ENCODE data around the gene ZNF324.
A peak's percentile ranks its signal among the peaks of the same experiment; 100 is the strongest.
"Not testable (repeated sequence)": the region's sequence is repeated elsewhere in the genome, so short reads cannot be mapped to it uniquely, and the experiment has no call there.

The ZNF324 gene

GRCh38 chr19:58466760-58467589 is at the start of gene ZNF324:
TSS of gene ZNF324 (plus strand) at chr19:58467080. CDS start at chr19:58469186, 2,106 bp downstream.
- peak; percentile 97 for DNase-seq (ENCODE audit: low read depth)

DNA sequence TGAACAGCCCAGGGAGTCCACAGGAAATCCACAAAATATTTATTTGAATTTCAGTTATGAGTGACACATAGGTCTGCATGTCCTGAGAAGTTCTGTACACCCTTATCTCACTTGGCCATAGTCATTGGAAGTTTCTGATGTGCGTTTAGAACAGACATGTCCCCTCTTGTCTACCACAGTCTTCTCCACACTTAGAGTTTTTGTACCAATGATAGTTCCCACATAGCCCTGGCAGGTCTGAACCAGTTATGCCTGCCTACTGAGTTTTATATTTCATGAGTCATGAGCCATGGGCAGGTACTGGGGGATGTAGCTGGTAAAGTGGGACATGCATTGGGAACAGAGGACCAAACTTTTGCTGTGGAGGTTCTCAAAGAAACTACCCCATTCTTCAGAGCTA is 38.3 kb upstream of the ZNF324 start:
- no peak for DNase-seq (ENCODE audit: low read depth)

DNA sequence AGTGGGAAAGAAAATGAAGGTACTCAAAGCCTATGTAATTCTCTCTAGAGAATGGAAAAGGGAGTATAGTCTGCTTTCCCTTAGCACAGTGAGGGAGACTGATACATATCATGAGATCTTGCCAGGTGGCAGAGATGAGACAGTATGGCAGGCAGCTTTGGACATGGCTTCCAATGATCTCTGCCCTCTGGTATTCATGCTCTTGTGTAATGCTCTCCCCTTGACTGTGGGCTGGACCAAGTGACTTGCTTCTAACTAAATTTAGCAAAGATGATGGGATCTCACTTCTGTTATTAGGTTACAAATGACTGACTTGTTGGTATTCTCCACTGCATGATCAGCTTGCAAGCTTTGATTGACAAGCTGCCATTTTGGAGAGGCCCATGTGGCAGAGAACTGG is 37.1 kb upstream of the ZNF324 start:
- DNase-seq (ENCODE audit: low read depth): no peak

GRCh38 chr19:58434217-58434616 is 32.7 kb upstream of the ZNF324 start:
- DNase-seq (ENCODE audit: low read depth): no peak

GRCh38 chr19:58439576-58440554 is 27.0 kb upstream of the ZNF324 start, which contains the start of gene ZNF132:
TSS of gene ZNF132 (minus strand) at chr19:58440153. CDS start at chr19:58439821, 332 bp downstream.
- DNase-seq (ENCODE audit: low read depth): peak; percentile 88

DNA sequence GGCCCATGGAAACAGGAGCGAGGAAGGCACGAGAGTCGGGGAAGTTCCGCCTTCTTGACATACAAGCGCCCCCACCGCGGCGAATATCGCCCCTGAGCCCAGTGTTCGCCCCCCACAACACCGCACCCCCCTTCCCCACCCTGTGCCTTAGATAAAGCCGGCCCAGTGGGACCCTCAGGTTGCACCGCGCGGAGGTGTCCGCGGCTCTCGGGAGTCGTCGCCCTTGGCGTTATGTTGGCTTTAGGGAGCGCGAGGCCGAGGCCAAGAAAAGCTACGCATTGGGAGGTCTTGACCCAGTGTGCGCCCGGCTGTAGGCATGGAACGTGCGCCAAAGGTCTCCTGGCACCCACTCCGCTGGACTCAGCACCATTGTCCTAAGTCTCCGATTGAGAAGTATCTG is 26.3 kb upstream of the ZNF324 start:
- no peak for DNase-seq (ENCODE audit: low read depth)

- not testable (repeated sequence) for DNase-seq (ENCODE audit: low read depth)
These were observed 23.9 kb upstream of the ZNF324 start for GRCh38 chr19:58442986-58443385.

DNA sequence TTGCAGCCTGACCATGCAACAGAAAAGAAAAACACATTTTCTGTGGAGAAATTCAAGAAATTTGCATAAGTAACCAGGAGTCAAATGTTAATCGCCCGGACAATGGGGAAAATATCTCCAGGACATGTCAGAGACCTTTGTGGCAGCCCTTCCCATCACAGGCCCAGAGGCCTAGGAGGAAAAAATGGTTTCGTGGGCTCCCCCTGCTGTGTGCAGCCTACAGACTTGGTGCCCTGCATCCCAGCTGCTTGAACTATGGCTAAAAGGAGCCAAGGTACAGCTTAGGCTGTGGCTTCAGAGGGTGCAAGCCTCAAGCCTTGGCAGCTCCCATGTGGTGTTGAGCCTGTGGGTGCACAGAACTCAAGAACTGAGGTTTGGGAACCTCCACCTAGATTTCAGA is 18.0 kb upstream of the ZNF324 start:
- not testable (repeated sequence) for DNase-seq (ENCODE audit: low read depth)

GRCh38 chr19:58449980-58450379 is 16.9 kb upstream of the ZNF324 start:
- not testable (repeated sequence) for DNase-seq (ENCODE audit: low read depth)

GRCh38 chr19:58450856-58451357 is 16.0 kb upstream of the ZNF324 start:
- no peak for DNase-seq (ENCODE audit: low read depth)

- DNase-seq (ENCODE audit: low read depth): peak; percentile 94
These were observed 15.3 kb upstream of the ZNF324 start, which contains the start of gene ZNF324B for GRCh38 chr19:58451358-58452101. TSS of gene ZNF324B (plus strand) at chr19:58451622. CDS start at chr19:58453702, 2,080 bp downstream.

- no peak for DNase-seq (ENCODE audit: low read depth)
These were observed 13.1 kb upstream of the ZNF324 start for GRCh38 chr19:58453743-58454142.

DNA sequence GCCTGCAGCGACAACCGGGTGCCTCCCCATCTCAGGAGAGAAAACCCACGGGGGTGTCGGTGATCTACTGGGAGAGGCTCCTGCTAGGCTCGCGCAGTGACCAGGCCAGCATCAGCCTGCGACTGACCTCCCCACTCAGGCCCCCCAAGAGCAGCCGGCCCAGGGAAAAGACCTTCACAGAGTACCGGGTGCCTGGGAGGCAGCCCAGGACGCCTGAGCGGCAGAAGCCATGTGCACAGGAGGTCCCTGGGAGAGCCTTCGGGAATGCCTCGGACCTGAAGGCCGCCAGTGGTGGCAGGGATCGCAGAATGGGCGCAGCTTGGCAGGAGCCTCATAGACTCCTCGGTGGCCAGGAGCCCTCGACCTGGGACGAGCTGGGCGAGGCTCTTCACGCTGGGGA is 11.6 kb upstream of the ZNF324 start:
- no peak for DNase-seq (ENCODE audit: low read depth)

- no peak for DNase-seq (ENCODE audit: low read depth)
These were observed 10.8 kb upstream of the ZNF324 start for GRCh38 chr19:58456111-58456510.

GRCh38 chr19:58460039-58460438 is 6.8 kb upstream of the ZNF324 start:
- DNase-seq (ENCODE audit: low read depth): no peak

DNA sequence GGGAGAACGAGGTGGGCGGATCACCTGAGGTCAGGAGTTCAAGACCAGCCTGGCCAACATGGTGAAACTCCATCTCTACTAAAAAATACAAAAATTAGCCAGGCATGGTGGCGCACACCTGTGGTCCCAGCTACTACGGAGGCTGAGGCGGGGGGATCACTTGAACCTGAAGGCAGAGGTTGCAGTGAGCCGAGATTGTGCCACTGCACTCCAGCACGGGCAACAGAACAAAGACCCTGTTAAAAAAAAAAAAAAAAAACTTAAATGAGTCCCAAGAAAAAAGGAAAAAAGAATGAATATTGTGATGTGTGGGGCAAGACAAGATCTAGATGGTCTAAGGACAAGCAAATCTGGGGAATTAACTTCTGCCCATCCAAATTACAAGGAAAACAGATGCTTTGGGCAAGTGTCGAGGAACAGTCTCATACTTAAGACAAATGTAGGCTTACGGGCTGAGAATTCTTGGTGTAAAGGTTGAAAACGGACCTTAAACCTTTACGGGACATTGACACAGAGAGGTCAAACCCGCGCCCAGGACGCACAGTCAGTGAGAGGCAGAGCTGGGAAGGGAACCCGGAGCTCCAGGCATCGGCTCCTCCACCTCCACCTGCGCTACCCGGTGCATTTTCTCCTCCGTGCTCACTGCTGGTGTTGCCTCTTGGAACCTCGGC is 656 bp upstream of the ZNF324 start:
- no peak for DNase-seq (ENCODE audit: low read depth)

DNA sequence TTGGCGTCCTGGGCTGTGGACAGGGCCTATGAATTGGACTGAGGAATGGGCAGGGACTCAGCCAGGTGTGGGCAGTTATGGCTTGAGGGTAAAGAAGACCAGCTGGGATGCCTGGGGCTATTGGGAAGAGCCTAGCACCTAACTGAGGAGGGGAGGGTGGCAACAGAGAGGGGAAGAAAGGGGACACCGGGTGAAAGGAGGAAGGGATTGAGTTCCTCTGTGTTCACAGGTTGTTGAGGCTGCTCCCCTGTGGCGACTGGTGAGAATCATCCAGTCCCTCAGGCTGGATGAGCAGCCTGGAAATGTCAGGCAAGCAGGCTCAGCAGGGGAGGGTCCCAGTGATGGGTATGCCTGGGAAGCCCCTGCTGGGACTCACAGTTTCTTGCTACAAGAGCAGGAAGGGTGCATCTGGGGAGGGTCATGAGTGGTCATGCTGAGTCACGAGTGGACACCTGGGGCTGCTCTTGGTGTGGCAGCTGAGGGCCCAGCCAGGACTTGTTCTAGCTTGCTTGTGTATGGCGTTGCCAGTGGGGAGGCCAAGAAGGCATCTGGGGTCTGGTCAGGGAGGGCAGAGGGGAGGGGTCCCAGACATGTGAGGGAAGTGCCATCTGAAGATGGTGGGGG is 1.4 kb downstream of the ZNF324 start:
- no peak for DNase-seq (ENCODE audit: low read depth)

DNA sequence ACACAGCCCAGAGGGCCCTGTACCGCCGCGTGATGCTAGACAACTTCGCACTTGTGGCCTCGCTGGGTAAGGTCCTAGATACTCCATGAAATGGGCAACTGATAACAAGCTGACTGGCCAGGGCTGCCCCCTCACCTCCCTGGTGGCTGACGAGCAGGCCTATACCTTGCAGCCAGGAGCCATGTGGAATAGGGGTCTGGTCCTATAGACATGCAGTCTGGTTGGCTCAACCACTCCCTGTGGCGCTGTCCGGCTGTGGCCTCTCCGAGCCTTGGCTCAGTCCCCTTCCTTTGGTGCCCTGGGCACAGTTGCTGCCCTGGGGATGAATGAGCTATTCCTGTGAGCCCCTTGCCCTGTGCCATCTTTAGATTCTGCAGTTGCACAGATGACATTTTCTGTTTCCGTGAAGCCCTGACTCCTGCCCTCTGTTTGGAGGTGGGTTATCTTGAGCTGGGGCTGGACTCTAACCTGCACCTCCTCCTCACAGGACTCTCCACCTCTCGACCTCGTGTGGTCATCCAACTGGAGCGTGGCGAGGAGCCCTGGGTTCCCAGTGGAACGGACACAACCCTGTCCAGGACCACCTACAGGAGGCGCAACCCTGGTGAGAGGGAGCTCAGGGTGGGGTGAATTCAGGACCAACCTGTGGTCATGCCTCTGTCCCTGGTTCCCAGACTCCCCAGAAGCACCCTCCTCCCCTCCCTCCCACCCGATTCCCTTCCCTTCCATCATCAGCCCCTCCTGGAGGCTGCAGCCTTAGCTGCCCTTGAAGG is 2.5 kb downstream of the ZNF324 start:
- no peak for DNase-seq (ENCODE audit: low read depth)

- DNase-seq (ENCODE audit: low read depth): not testable (repeated sequence)
These were observed 4.1 kb downstream of the ZNF324 start for GRCh38 chr19:58470837-58471543.
